HCT116 (cell line): ENCODE results near the gene MED25.

Experiments
- CEBPB ChIP-seq: IDR thresholded peaks from 2 replicates; pipeline ENCODE4 v1.6.1; 2012; ENCODE audit warnings: low read depth
- CTCF ChIP-seq, 3 experiments: fragments of 200-600 bp in 1 of 3; sonication (generic) in 1 of 3; IDR thresholded peaks in 2 of 3; conservative IDR thresholded peaks in 1 of 3; 2 replicates each; pipeline ENCODE4 v1.5.1; 2012 to 2017; ENCODE audit warnings: low read depth in 2 of 3, low read length in 2 of 3, antibody characterized with exemption in 1 of 3, borderline replicate concordance in 1 of 3, control low read depth in 1 of 3, mild to moderate bottlenecking in 1 of 3, mixed read lengths in 1 of 3, mixed run types in 1 of 3, moderate library complexity in 1 of 3; ENCODE audit not compliant: insufficient read depth in 1 of 3
- ELF1 ChIP-seq: IDR thresholded peaks from 2 replicates; pipeline ENCODE4 v1.6.1; 2012; ENCODE audit warnings: low read depth, borderline replicate concordance
- EZH2 ChIP-seq: fragments of 200-600 bp; sonication (generic); IDR thresholded peaks from 2 replicates; pipeline ENCODE4 v1.6.1; 2017; ENCODE audit warnings: antibody characterized with exemption, mixed run types
- FOSL1 ChIP-seq: IDR thresholded peaks from 2 replicates; pipeline ENCODE4 v1.6.1; 2012; ENCODE audit warnings: low read depth
- MAX ChIP-seq: IDR thresholded peaks from 2 replicates; pipeline ENCODE4 v1.6.1; 2012
- POLR2A ChIP-seq: IDR thresholded peaks from 2 replicates; pipeline ENCODE4 v1.7.0; 2011; ENCODE audit warnings: borderline replicate concordance; ENCODE audit not compliant: insufficient read depth, insufficient read length; ENCODE audit errors: extremely low read depth
- POLR2AphosphoS5 ChIP-seq: IDR thresholded peaks from 2 replicates; pipeline ENCODE4 v1.6.1; 2011; ENCODE audit warnings: mild to moderate bottlenecking, low read depth, low read length, moderate library complexity
- RAD21 ChIP-seq: IDR thresholded peaks from 2 replicates; pipeline ENCODE4 v1.6.1; 2012; ENCODE audit warnings: low read depth, mild to moderate bottlenecking
- SIN3A ChIP-seq: IDR thresholded peaks from 2 replicates; pipeline ENCODE4 v1.6.1; 2012; ENCODE audit warnings: low read depth
- YY1 ChIP-seq: IDR thresholded peaks from 2 replicates; pipeline ENCODE4 v1.6.1; 2011; ENCODE audit warnings: low read length, low read depth, moderate library complexity, mild to moderate bottlenecking; ENCODE audit not compliant: insufficient replicate concordance; ENCODE audit errors: extremely low read depth
- ZFX ChIP-seq: fragments of 450-650 bp; IDR thresholded peaks from 2 replicates; pipeline ENCODE4 v1.6.1; 2017

DNA sequence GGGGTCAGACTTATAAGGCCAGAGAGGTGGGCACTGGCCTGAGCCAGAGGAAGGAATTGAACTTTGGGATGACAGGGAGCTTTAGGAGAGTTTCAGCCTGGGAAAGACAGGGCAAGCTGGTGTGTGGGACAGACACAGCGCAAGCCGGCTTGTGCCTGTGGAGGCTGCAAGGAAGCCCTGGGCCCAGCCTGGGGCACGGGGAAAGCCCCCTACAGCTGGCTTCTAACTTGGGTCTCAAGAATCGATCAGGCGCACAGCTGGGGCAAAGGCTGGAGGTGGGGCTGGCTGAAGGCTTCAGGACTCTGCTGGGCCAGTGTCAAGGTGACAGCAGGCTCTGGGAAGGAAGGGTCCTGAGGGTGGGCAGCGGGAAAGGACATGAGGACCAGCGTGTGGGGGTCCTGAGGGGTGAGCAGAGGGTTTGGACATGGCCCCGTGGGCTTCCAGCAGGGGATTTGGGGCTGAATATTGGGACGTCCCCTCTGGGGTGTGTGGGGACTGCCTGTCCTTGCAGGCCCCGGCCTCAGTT is 35.8 kb downstream of the MED25 start:
- TF ChIP-seq POLR2A (no peak), CTCF (IDR thresholded peaks at IDR 0.05 in 2 of 3, conservative IDR thresholded peaks at IDR 0.05 in 1 of 3; ENCODE audit: borderline replicate concordance in 1 of 3, insufficient read depth in 1 of 3, low read depth in 2 of 3, low read length in 2 of 3) (no peak), CEBPB (no peak), POLR2AphosphoS5 (no peak), SIN3A (no peak), ZFX (no peak), YY1 (no peak), MAX (no peak), ELF1 (no peak), FOSL1 (no peak), EZH2 (no peak), RAD21 (no peak)
